SIG-M5 treated with dmso at 0.1 percent for 504 hours (cell line): ENCODE results near the gene GOLGA8H.
"Not testable (repeated sequence)": the region's sequence is repeated elsewhere in the genome, so short reads cannot be mapped to it uniquely, and the experiment has no call there.

Experiments
- DNase-seq: peaks from one replicate; lab custom pipeline; 2025; ENCODE audit not compliant: unreplicated experiment; lab: John Stamatoyannopoulos, UW

The GOLGA8H gene, protein sequence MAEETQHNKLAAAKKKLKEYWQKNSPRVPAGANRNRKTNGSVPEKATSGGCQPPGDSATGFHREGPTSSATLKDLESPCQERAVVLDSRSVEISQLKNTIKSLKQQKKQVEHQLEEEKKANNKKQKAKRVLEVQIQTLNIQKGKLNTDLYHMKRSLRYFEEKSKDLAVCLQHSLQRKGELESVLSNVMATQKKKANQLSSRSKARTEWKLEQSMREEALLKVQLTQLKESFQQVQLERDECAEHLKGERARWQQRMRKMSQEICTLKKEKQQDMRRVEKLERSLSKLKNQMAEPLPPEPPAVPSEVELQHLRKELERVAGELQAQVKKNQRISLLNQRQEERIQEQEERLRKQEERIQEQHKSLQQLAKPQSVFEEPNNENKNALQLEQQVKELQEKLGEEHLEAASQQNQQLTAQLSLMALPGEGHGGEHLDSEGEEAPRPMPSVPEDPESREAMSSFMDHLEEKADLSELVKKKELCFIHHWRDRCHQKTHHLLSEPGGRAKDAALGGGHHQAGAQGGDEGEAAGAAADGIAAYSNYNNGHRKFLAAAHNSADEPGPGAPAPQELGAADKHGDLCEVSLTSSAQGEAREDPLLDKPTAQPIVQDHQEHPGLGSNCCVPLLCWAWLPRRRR

DNA sequence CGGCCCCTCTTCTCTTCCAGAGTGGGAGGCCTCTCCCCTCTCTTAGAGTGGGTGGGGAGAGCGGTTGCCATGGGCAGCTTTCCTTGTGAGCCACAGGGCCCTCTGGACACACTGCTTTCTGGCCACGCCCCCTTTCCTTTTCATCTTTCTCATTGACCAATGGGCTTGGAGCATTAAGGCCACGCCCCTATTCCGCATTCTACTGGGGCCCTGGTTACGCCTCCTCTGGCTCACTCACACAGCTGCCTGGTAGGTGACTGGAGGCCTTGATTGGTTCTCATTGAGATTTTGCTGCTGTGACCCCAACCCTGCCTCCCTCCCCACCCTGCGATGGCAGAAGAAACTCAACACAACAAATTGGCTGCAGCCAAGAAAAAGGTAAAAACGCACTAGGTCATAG is at the start of gene GOLGA8H:
TSS of gene GOLGA8H (plus strand) at position 233 of the 400 bp plus-strand sequence. CDS start at position 331, 98 bp downstream.
- DNase-seq: not testable (repeated sequence)

DNA sequence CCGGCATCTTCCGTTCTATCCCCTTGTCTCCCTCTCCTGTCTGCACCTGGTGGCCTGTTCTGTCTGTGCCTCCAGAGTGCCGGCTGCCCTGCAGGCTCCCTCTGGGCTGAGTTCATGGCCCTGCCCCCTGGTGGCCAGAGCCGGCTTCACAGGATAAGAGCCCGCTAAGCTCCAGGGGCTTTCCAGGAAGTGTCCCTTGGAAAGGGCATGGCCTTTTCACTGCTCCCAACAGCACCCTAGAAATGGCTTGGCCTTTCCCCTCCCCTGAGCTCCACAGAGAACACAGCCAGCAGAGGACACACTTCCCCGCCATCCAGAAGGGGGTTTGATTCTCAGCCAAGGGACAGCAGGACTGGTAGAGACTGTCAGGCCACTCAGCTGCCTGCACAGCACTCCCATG is 36.9 kb upstream of the GOLGA8H start:
- not testable (repeated sequence) for DNase-seq

DNA sequence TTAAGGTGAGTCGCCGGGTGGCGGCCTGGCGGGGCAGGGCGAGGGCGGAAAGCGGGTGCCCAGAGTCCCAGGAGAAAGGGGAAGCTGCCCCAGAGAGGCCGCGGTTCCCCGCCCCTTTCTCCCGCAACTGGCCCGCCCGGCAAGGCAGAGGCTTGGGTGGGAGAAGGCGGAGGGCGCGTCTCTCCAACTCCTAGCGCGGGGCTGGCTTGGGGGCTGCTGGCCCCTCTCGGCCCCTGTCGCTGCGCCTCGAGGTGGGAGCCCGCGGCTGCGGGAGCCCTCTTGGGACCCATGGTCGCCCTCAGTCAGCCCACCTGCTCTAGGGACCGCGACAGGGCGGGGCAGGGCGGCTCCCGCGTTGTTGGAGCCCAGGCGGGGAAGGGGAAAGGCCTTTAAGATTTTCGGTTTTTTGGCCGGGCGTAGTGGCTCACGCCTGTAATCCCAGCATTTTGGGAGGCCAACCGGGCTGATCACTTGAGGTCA is 30.8 kb upstream of the GOLGA8H start:
- DNase-seq: not testable (repeated sequence)

DNA sequence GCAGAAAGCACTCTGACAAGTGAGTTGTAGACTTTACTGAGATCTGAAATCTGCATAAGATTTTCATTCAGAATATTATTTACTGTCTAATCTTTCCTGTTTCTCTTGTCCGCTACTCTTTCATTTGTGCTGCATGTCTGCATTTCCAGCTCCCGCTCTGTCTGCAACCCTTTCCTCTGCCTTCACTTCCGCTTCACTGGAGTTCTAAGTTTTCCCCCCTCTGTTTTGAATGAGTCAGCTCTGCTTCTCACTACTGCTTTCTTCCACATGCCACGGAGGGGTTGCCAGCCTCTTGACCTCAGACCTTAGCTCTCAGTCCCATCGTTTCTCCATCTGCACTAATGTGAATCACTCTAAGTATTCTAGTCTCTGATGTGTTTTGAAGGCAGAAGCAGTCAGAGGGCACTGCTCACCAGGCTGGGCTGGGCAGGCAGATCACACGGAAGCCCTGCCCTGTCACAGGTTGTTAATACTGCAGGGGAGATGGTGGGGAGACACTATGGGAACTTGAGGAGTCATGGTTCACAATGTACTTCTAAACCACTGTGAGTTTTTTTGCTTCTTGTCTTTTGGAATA is 24.3 kb upstream of the GOLGA8H start:
- DNase-seq: not testable (repeated sequence)

DNA sequence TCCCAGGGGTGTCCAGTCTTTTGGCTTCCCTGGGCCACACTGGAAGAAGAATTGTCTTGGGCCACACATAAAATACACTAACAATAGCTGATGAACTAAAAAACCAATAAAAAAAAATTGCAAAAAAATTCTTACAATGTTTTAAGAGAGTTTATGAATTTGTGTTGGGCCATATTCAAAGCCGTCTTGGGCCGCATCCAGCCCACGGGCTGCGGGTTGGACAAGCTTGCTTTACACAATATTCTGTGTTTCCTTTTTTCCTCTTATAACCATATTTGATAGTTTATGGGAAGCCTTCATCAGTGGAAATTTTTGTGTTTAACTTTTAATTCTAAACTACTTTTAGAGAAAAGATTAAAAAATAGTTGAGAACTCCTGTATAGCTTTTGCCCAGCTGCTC is 23.1 kb upstream of the GOLGA8H start:
- not testable (repeated sequence) for DNase-seq

DNA sequence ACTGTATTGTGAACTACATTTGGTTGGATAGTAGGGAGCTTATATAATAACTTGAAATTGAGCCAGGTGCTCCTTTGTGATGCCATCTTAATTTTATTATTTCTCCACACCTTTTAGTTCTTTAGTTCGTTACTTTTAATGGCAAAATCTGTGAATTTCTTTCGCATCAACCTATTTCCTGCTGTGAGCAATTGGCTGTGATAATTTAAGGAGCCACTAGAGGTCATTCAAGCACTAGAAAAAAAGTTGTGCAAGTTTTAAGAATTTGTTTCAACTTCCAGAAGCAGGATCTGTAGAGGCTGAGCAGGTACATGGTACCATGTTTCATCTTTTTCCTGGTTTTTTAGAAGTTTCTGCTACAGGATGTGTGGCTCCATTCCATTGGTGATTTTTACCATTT is 4.9 kb upstream of the GOLGA8H start:
- DNase-seq: not testable (repeated sequence)

DNA sequence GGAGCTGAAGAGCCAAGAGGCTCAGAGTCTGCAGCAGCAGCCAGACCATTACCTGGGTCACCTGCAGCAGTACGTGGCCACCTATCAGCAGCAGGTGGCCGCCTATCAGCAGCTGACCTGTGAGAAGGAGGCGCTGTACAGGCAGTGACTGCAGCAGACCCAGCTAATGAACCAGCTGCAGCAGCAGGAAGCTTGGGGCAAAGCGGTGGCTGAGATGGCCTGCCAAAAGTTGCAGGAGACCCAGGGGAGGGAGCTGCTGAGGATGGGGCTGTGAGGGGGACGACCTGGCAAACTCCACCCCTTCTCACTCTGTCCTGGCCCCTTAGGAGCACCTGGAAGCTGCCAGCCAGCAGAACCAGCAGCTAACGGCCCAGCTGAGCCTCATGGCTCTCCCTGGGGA is 8.4 kb downstream of the GOLGA8H start:
- DNase-seq: not testable (repeated sequence)

DNA sequence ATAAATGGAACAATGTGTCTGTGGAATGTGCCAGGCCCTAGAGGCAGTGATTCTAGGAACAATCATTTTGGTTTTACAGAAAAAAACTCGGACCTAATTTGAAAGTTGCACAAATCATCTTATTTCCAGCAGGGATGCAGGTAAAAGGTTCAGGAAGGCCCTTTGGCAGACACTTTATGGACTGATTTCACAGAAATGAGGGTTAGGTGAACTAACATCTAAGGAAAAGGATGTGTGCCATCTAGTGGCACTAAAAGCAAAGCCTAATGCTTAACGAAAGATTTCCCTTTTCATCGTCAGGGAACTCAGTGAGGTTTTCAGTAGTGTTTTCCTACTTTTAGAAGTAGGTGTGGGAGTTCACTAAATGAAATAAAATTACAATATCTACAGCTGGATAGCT is 17.5 kb downstream of the GOLGA8H start:
- DNase-seq: not testable (repeated sequence)

DNA sequence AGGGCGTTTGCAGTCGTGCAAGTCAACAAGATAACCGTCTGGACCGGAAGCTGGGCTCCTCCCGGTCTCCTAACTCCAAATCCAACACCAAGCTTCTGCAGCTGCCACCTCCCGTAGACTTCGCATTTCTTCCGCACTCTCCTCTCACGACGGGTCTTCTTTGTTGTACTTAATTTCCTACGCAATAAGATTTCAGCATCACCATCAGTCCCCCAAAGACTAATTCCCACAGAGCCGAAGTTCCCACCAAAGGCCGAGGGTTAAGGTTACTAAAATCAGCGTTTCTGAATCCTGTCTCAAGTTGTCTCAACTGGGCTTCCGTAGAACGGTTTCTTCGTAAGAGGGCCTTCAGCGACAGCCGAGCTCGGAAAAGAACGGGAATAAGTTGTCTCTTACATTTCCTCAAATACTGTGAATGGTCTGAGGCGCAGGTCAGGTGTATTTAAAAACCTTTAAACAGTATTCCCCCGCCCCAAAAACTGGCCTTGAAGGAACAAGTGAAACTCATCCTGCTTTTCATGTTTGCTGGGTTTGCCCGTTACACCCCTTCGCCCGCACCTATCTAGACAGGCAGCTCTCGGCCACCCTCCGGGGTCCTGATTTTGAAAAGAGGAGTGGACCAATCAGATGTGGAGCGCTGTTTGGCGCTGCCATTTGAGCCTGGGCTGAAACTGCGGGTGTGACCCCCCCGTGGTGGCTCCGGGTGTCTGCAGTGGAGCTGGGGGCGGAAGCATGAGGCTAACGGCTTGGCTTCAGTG is 21.8 kb downstream of the GOLGA8H start, which contains the start of gene ARHGAP11B:
TSS of gene ARHGAP11B (plus strand) at position 693 of the 758 bp plus-strand sequence.
- not testable (repeated sequence) for DNase-seq

DNA sequence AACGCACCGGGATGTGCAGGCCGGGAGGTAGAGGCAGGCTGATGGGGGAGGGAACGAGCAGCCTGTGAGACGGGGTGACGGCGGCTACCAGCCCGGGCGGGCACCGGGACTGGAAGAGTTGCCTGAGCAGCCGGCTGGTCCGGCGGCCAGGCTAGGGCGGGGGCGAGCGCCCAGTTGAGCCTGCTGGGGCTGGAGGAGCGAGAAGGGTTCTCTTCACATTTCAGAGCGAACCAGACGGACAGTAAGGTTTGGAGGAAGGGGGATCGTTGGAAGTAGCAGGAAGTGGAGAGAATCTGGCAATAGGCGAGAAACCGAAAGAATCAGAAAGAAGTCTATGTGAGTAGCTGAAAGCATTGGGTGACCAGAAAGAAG is 22.4 kb downstream of the GOLGA8H start:
- DNase-seq: not testable (repeated sequence)

DNA sequence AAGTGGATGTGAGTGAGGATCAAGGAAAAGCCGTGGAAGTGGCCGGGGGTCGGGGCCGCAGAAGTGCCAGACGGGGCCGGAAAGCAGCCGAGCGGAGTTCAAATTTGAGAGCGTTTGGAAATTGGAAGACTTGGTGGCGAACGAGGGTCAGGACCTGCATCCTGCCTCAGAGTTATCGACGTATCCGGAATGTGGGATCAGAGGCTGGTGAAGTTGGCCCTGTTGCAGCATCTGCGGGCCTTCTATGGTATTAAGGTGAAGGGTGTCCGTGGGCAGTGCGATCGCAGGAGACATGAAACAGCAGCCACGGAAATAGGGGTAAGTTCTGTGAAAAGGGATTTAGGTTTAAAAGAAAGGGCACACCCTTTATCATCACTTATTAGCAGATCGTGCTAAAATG is 22.8 kb downstream of the GOLGA8H start:
- not testable (repeated sequence) for DNase-seq

DNA sequence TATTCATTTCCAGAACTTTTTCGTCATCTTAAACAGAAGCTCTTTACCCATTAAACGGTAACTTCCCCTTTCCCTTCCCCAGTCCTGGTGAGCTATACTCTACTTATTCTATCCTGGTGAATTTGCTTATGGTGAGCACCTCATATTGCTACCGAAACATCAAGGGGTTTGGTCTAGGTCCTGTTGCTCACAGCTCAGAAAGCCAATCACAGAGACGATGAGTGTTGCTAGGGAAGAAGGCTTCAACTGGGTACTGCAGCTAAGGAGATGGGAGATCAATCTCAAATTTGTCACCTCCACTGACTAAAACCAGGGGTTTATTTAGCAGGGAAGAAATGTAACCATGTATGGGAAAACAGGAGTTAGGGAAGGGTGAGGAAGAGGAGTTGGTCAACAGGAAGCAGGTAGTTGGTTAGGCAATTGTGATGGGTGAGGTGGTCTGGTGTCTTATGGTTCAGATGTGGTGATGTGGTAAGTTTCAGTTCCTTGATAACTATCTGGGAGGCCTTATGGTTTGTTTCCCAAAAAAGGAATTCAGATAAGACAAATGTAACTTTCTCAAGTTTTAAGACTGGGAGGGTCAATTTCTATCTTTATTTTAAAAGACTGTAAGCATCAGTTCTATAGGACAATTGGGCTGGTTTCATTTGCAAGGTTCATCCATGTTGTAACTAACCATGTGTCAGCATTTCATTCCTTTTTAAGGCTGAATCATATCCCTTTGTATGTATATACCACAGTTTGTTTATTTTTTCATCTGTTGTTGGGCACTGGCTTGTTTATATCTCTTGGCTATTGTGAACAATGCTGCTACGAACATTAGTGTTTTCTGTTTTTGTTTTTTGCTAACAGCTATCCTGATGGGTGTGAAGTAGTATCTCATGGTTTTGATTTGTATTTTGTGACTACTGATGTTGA is 46.4 kb downstream of the GOLGA8H start:
- DNase-seq: no peak

DNA sequence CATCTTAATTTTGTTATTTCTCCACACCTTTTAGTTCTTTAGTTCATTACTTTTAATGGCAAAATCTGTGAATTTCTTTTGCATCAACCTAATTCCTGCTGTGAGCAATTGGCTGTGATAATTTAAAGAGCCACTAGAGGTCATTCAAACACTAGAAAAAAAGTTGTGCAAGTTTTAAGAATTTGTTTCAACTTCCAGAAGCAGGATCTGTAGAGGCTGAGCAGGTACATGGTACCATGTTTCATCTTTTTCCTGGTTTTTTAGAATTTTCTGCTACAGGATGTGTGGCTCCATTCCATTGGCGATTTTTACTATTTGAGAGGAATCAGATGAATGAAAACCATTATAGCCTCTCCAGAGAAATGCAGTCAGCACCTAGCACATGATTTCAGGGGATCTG is 57.3 kb downstream of the GOLGA8H start:
- not testable (repeated sequence) for DNase-seq
